Measurements from ENCODE around the gene CLPX.
A peak's percentile ranks its signal among the peaks of the same experiment; 100 is the strongest.

- TF ChIP-seq CTCF (IDR thresholded peaks at IDR 0.05): no peak
- TF ChIP-seq POLR2A (IDR thresholded peaks at IDR 0.05): peak in 1 of 2 donors; percentile 40
- no peak for TF ChIP-seq POLR2AphosphoS5 (IDR thresholded peaks at IDR 0.05)
These were observed 25.8 kb upstream of the CLPX start, which contains the start of gene CILP for GRCh38 chr15:65210770-65211481.
